HFFc6 (cell line): Measurements from ENCODE around the gene CBFB. TPM values are rescaled to one million over a fixed set of nuclear protein-coding genes. Genes with fewer than 3 reads are reported as not detected.

Experiments used
- DNase-seq: peaks from one replicate; pipeline ENCODE4 v3.0.0-alpha.2; 2018
- H3K27ac Mint-ChIP-seq: 2 replicates; pipeline ENCODE4 v1.8.0; 2020; ENCODE audit warnings: mild to moderate bottlenecking, mixed read lengths
- H3K27me3 Mint-ChIP-seq: 2 replicates; pipeline ENCODE4 v1.8.0; 2021; ENCODE audit warnings: mild to moderate bottlenecking, moderate library complexity, mixed read lengths; ENCODE audit not compliant: insufficient read depth
- H3K36me3 Mint-ChIP-seq: 2 replicates; pipeline ENCODE4 v1.8.0; 2021; ENCODE audit warnings: low read depth, mixed read lengths
- H3K4me1 Mint-ChIP-seq: 2 replicates; pipeline ENCODE4 v1.8.0; 2020; ENCODE audit warnings: low read depth, mixed read lengths
- H3K4me3 Mint-ChIP-seq: 2 replicates; pipeline ENCODE4 v1.8.0; 2020; ENCODE audit warnings: mild to moderate bottlenecking, moderate library complexity, mixed read lengths
- H3K9me3 Mint-ChIP-seq: 2 replicates; pipeline ENCODE4 v1.8.0; 2020; ENCODE audit warnings: mild to moderate bottlenecking, mixed read lengths
- total RNA-seq, 6 experiments: library from RNA; stranded (reverse); fragmentation: NEBNext Ultra II Directional; extraction: Animal tissue kit (Norgen Biotek cat#: 25700); gene quantifications; 2 replicates in 1 of 6; 3 replicates in 5 of 6; pipeline ENCODE4 v1.2.3, GENCODE V29; 2021
- TF ChIP-seq, protein P1 (sequence below): fragments of 200-600 bp; sonication (generic); IDR thresholded peaks from 2 replicates; pipeline ENCODE4 v1.5.0; 2021; ENCODE audit warnings: antibody characterized with exemption, mild to moderate bottlenecking

Gene CBFB
- total RNA-seq, 6 experiments from 2014 or later: 55.2 to 84.4 (median 69.5) TPM

DNA sequence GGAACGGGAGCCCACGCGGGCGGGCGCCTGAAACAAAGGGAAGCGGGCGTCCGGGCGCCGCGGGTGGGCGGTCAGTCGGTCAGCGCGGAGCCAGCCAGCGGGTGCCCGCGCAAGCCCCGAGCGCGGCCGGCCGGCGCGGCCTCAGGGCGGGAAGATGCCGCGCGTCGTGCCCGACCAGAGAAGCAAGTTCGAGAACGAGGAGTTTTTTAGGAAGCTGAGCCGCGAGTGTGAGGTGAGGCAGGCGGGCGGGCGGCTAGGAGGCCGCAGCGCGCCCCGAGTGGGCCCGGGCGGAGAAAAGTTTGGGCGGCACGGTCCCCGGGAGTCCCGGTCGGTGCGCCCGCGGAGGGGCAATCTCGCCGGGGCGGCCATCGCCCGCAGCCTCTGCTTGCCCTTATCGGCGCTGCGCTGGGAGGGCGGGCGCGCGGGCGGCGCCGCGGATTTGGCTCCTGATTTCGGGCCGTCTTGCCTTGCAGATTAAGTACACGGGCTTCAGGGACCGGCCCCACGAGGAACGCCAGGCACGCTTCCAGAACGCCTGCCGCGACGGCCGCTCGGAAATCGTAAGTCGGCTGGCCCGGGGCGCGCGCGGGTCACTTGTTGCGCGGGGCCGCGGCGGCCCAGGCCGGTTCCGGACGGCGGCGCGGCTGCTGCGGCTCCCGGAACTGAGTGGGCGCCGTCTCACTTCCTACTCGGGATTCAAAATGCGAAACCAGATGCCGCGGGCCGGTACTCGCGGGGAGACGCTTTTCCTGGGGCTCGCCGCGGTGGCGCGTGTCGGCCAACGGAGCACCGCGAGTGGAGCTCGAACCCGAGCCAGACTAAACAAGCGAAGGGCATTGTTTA, 526 bp downstream of the CBFB start:
- H3K27me3 Mint-ChIP-seq: peaks cover 2% of the 10 kb centered on the region
- no peaks in the 10 kb centered on the region for H3K9me3 Mint-ChIP-seq
- peak overlapping the region; percentile 88 for H3K27ac Mint-ChIP-seq
- TF ChIP-seq, protein P1, sequence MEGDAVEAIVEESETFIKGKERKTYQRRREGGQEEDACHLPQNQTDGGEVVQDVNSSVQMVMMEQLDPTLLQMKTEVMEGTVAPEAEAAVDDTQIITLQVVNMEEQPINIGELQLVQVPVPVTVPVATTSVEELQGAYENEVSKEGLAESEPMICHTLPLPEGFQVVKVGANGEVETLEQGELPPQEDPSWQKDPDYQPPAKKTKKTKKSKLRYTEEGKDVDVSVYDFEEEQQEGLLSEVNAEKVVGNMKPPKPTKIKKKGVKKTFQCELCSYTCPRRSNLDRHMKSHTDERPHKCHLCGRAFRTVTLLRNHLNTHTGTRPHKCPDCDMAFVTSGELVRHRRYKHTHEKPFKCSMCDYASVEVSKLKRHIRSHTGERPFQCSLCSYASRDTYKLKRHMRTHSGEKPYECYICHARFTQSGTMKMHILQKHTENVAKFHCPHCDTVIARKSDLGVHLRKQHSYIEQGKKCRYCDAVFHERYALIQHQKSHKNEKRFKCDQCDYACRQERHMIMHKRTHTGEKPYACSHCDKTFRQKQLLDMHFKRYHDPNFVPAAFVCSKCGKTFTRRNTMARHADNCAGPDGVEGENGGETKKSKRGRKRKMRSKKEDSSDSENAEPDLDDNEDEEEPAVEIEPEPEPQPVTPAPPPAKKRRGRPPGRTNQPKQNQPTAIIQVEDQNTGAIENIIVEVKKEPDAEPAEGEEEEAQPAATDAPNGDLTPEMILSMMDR: no peak
- DNase-seq: peak; percentile 41
- peak overlapping the region; percentile 95 for H3K4me3 Mint-ChIP-seq
- peaks cover 36% of the 10 kb centered on the region for H3K4me1 Mint-ChIP-seq
- peaks cover 24% of the 10 kb centered on the region for H3K36me3 Mint-ChIP-seq

DNA sequence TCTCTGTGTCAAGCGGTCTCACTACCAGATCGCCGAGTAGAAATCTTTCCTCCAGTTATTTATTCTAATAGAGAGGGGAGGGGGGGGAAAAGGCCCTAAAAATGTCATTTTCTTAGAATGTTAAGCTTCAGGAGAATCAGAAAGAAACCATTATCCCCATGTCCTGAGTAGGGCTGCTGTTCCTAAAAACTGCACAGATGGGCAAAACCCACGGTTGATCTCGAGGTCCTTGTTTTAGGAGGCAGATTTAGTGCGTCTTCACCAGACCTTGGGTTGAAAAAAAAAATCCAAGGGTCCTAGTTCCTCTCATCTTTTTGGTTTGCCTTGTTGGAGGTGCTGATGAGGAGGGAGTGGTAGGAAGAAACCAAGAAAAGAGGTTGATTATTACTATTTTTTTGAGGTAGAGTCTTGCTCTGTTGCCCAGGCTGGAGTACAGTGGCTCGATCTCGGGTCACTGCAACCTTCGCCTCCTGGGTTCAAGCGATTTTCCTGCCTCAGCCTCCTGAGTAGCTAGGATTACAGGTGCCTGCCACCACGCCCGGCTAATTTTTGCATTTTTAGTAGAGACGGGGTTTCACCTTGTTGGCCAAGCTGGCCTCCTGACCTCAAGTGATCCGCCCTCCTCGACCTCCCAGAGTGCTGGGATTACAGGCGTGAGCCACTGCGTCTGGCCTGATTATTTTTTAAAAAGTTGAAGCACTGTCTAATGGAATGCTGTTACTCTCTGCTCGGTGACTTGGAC, 1.4 kb downstream of the CBFB start:
- H3K4me1 Mint-ChIP-seq: peaks cover 43% of the 10 kb centered on the region
- TF ChIP-seq, protein P1: no peak
- H3K27me3 Mint-ChIP-seq: peaks cover 2% of the 10 kb centered on the region
- peak overlapping the region; percentile 88 for H3K27ac Mint-ChIP-seq
- no peak for DNase-seq
- H3K36me3 Mint-ChIP-seq: peaks cover 27% of the 10 kb centered on the region
- H3K9me3 Mint-ChIP-seq: no peaks in the 10 kb centered on the region
- peak overlapping the region; percentile 95 for H3K4me3 Mint-ChIP-seq

DNA sequence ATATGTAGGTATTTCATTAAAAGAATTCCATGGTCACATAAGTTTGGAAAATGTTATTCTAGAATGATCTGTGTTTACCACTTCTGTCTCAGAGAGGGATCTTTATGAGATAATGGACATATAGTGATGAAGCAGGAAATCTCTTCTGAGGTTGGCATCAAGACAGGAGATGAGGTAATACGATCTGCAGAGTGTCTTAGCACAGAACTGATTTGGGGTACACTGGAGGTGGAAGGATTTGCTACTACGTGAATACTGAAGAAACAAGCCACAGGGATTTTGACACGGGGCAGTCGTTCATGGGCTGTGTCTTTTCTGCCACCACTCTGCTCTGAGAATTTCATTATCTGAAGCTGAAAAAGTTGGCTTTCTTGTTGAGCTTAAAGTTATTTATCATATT, 5.5 kb downstream of the CBFB start:
- Mint-ChIP-seq H3K27ac (peak overlapping the region; percentile 37), H3K36me3 (peaks cover 27% of the 10 kb centered on the region), H3K4me1 (peaks cover 64% of the 10 kb centered on the region), H3K27me3 (peaks cover 2% of the 10 kb centered on the region), H3K4me3 (no peak overlapping the region), H3K9me3 (no peaks in the 10 kb centered on the region)
- TF ChIP-seq, protein P1: no peak
- DNase-seq: no peak

DNA sequence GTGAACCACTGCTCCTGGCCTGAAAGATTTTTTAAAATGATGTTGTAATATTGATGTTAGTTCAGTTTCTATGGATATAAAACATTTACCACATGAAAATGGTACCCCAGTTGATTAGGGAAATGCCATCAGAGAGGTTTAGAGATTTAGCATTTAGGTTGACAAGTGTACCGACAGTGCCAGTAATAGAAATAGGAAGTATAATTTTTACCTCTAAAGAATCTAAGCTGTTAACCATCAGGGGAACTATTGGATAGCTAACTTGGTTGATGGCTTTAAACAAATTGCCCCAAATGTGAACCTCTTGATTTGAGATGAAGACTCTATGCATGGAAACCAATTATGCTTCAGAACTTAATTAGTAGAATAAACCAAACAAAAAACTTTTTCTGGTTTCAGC, 6.4 kb downstream of the CBFB start:
- Mint-ChIP-seq H3K36me3 (peaks cover 21% of the 10 kb centered on the region), H3K4me1 (peaks cover 68% of the 10 kb centered on the region), H3K27me3 (no peaks in the 10 kb centered on the region; the same call in 1 of the 2 replicates), H3K9me3 (no peaks in the 10 kb centered on the region), H3K27ac (peak overlapping the region; percentile 37; the same call in 1 of the 2 replicates), H3K4me3 (no peak overlapping the region)
- no peak for DNase-seq
- TF ChIP-seq, protein P1: no peak

DNA sequence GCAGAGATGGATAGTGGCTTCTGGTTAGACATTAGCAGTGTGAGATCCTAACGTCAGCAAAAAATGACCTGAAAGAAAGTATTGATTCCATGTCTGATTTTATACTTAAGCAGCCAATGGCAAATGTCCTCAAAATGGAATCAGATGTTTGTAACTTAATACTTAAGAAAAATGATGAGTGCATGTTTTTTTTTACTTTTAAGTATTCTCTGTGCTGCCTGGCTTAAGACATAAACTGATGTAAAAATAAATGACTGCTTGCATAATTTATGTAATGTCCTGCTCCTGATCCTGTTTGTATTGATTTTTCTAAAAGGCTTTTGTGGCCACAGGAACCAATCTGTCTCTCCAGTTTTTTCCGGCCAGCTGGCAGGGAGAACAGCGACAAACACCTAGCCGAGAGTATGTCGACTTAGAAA, 7.4 kb downstream of the CBFB start:
- peaks cover 14% of the 10 kb centered on the region for H3K36me3 Mint-ChIP-seq
- H3K9me3 Mint-ChIP-seq: no peaks in the 10 kb centered on the region
- no peaks in the 10 kb centered on the region for H3K27me3 Mint-ChIP-seq
- no peak overlapping the region for H3K4me3 Mint-ChIP-seq
- DNase-seq: no peak
- TF ChIP-seq, protein P1: no peak
- H3K4me1 Mint-ChIP-seq: peaks cover 68% of the 10 kb centered on the region
- H3K27ac Mint-ChIP-seq: peak overlapping the region; percentile 49; the same call in 1 of the 2 replicates
